T-helper 2 cell (primary cell): ENCODE measurements around the gene SMARCE1.

ENCODE experiments used
- DNase-seq, 5 experiments: peaks; one replicate each; pipeline versions ENCODE4 v3.0.0 to v3.0.0-alpha.2; 2012 to 2022

Gene SMARCE1

GRCh38 chr17:40645291-40645690, 2.3 kb downstream of the SMARCE1 start:
- DNase-seq, result no peak

- DNase-seq, result no peak
Measured at GRCh38 chr17:40637931-40638330, 9.7 kb downstream of the SMARCE1 start.

- no peak for DNase-seq
Measured at GRCh38 chr17:40633871-40634270, 13.7 kb downstream of the SMARCE1 start.

GRCh38 chr17:40632216-40632615, 15.4 kb downstream of the SMARCE1 start:
- no peak for DNase-seq

- DNase-seq, result no peak
Measured at GRCh38 chr17:40629842-40630241, 17.8 kb downstream of the SMARCE1 start.

GRCh38 chr17:40625311-40625710, 22.3 kb downstream of the SMARCE1 start:
- DNase-seq, result peak in 1 of 5 experiments; percentile 46

- no peak for DNase-seq
Measured at GRCh38 chr17:40623419-40624210, 24.0 kb downstream of the SMARCE1 start.

GRCh38 chr17:40622509-40622928, 25.1 kb downstream of the SMARCE1 start:
- peak in 2 of 5 experiments; percentile 53 to 83 for DNase-seq

GRCh38 chr17:40621578-40621977, 26.0 kb downstream of the SMARCE1 start:
- no peak for DNase-seq

- DNase-seq, result no peak
Measured at GRCh38 chr17:40621019-40621418, 26.6 kb downstream of the SMARCE1 start.

- no peak for DNase-seq
Measured at GRCh38 chr17:40618754-40619625, 28.6 kb downstream of the SMARCE1 start.

GRCh38 chr17:40617678-40618240, 29.9 kb downstream of the SMARCE1 start:
- DNase-seq, result no peak

- no peak for DNase-seq
Measured at GRCh38 chr17:40616592-40616991, 31.0 kb downstream of the SMARCE1 start.

- no peak for DNase-seq
Measured at GRCh38 chr17:40615841-40616476, 31.7 kb downstream of the SMARCE1 start.

GRCh38 chr17:40615068-40615840, 32.4 kb downstream of the SMARCE1 start:
- peak in 2 of 5 experiments; percentile 30 to 33 for DNase-seq

GRCh38 chr17:40614431-40615067, 33.1 kb downstream of the SMARCE1 start:
- no peak for DNase-seq

GRCh38 chr17:40613467-40614154, 34.0 kb downstream of the SMARCE1 start:
- DNase-seq, result no peak

- peak; percentile 32 to 87 (median 70) for DNase-seq
Measured at GRCh38 chr17:40612599-40613244, 34.9 kb downstream of the SMARCE1 start.

GRCh38 chr17:40611840-40612474, 35.7 kb downstream of the SMARCE1 start:
- DNase-seq, result no peak

- no peak for DNase-seq
Measured at GRCh38 chr17:40610359-40610758, 37.3 kb downstream of the SMARCE1 start.
